Thyroid gland (tissue), 4 donors: ENCODE results near the gene FAM53B.

Experiments
- CTCF ChIP-seq, 6 experiments: fragments of 200-600 bp in 3 of 6; fragments of 450-650 bp in 3 of 6; sonication (generic) in 3 of 6; IDR thresholded peaks; one replicate each; pipeline ENCODE4 v1.5.1; 2016 to 2019; ENCODE audit warnings: antibody characterized with exemption in 6 of 6, mild to moderate bottlenecking in 2 of 6, inconsistent platforms in 1 of 6, moderate library complexity in 1 of 6
- POLR2A ChIP-seq, 2 donors: fragments of 450-650 bp; IDR thresholded peaks; one replicate each; pipeline ENCODE4 v1.6.1; 2017; ENCODE audit warnings: antibody characterized with exemption in 2 of 2, mild to moderate bottlenecking in 2 of 2, moderate library complexity in 1 of 2

- TF ChIP-seq CTCF (IDR thresholded peaks at IDR 0.05) (no peak), POLR2A (IDR thresholded peaks at IDR 0.05) (no peak)
These were observed 732 bp downstream of the FAM53B start for GRCh38 chr10:124743191-124744101.
